Loucy (cell line): ENCODE results near the gene MS4A8.

Source experiments
- CTCF ChIP-seq: fragments of 200-600 bp; sonication (generic); conservative IDR thresholded peaks from 2 replicates; pipeline ENCODE4 v1.5.1; 2014; ENCODE audit warnings: mild to moderate bottlenecking, antibody characterized with exemption, low read length
- EZH2phosphoT487 ChIP-seq: fragments of 200-600 bp; IDR thresholded peaks from 2 replicates; pipeline ENCODE4 v1.6.1; 2018; ENCODE audit warnings: antibody characterized with exemption, mild to moderate bottlenecking, moderate library complexity, borderline replicate concordance

- no peak for TF ChIP-seq CTCF
- no peak for TF ChIP-seq EZH2phosphoT487
Observed at GRCh38 chr11:60699284-60699691, at the start of gene MS4A8.
